OCI-LY7 (cell line): Measurements from ENCODE around the gene KIAA0586. TPM values are rescaled to one million over a fixed set of nuclear protein-coding genes. Genes with fewer than 3 reads are reported as not detected.

Experiments
- BruUV-seq: library from RNA; stranded (reverse); fragments of 400-500 nt; replicated peaks from 2 replicates; lab custom pipeline; 2021; lab: Mats Ljungman, UMichigan
- CTCF ChIA-PET: fragments of 300-600 bp; sonication (Branson Sonifier 250); formaldehyde crosslinking; loops from one replicate; lab custom pipeline; 2022; ENCODE audit warnings: antibody characterized with exemption; ENCODE audit not compliant: unreplicated experiment; lab: Charles Lee
- POLR2A ChIA-PET: fragments of 300-600 bp; sonication (Branson Sonifier 250); formaldehyde crosslinking; loops from one replicate; lab custom pipeline; 2022; ENCODE audit warnings: antibody characterized with exemption; lab: Charles Lee
- DNase-seq: peaks from one replicate; pipeline ENCODE4 v3.0.0-alpha.2; 2015; ENCODE audit warnings: low spot score
- H2AFZ ChIP-seq: fragments of 200-600 bp; sonication (generic), shearing (Covaris generic); 2 replicates; pipeline ENCODE4 v1.6.1; 2014; ENCODE audit warnings: mild to moderate bottlenecking, antibody characterized with exemption, low read length, moderate library complexity
- H3K27ac ChIP-seq: fragments of 200-600 bp; sonication (generic); 2 replicates; pipeline ENCODE4 v1.5.1; 2014; ENCODE audit warnings: mixed run types, low read depth, mild to moderate bottlenecking, moderate library complexity, low read length, inconsistent platforms; ENCODE audit not compliant: poor library complexity, severe bottlenecking
- H3K36me3 ChIP-seq: fragments of 200-600 bp; sonication (generic); 2 replicates; pipeline ENCODE4 v1.6.1; 2014; ENCODE audit warnings: mild to moderate bottlenecking, antibody characterized with exemption, low read length, moderate library complexity, mixed read lengths; ENCODE audit not compliant: insufficient read depth
- H3K4me1 ChIP-seq: fragments of 200-600 bp; sonication (generic); 2 replicates; pipeline ENCODE4 v1.5.1; 2014; ENCODE audit warnings: mild to moderate bottlenecking, low read length; ENCODE audit not compliant: insufficient read depth, poor library complexity, severe bottlenecking
- H3K4me2 ChIP-seq: fragments of 200-600 bp; sonication (generic); 2 replicates; pipeline ENCODE4 v1.6.1; 2014; ENCODE audit warnings: mild to moderate bottlenecking, low read length
- H3K4me3 ChIP-seq: fragments of 200-600 bp; sonication (generic); 2 replicates; pipeline ENCODE4 v1.5.1; 2014; ENCODE audit warnings: mild to moderate bottlenecking, low read depth, low read length; ENCODE audit not compliant: poor library complexity, severe bottlenecking
- H3K79me2 ChIP-seq: fragments of 200-600 bp; sonication (generic); 2 replicates; pipeline ENCODE4 v1.6.1; 2016; ENCODE audit warnings: low read depth, mild to moderate bottlenecking, low read length, moderate library complexity, mixed read lengths; ENCODE audit not compliant: insufficient read depth
- H3K9me2 ChIP-seq: fragments of 200-600 bp; sonication (generic); 2 replicates; pipeline ENCODE4 v1.6.1; 2016; ENCODE audit warnings: mild to moderate bottlenecking, low read length, mixed read lengths; ENCODE audit not compliant: insufficient read depth
- H3K9me3 ChIP-seq: fragments of 200-600 bp; sonication (generic); 2 replicates; pipeline ENCODE4 v1.6.1; 2014; ENCODE audit warnings: mild to moderate bottlenecking, mixed run types, low read length, mixed read lengths
- H4K20me1 ChIP-seq: fragments of 200-600 bp; sonication (generic); 2 replicates; pipeline ENCODE4 v1.6.1; 2014; ENCODE audit warnings: mild to moderate bottlenecking, antibody characterized with exemption, low read length, moderate library complexity, mixed read lengths; ENCODE audit not compliant: insufficient read depth
- CTCF ChIP-seq: fragments of 200-600 bp; sonication (generic); conservative IDR thresholded peaks from 2 replicates; pipeline ENCODE4 v1.5.1; 2014; ENCODE audit warnings: mild to moderate bottlenecking, antibody characterized with exemption, low read length, moderate library complexity, mixed read lengths
- EZH2phosphoT487 ChIP-seq: fragments of 200-600 bp; sonication (generic); IDR thresholded peaks from 2 replicates; pipeline ENCODE4 v1.6.1; 2018; ENCODE audit warnings: low read depth, borderline replicate concordance, mild to moderate bottlenecking, mixed run types, antibody characterized with exemption, low read length, moderate library complexity, mixed read lengths
- intact Hi-C: fragments of 100-400 bp; cut with micrococcal nuclease; formaldehyde crosslinking; loops from one replicate; pipeline ENCODE4 v1.10.0; 2022; ENCODE audit not compliant: unreplicated experiment
- small RNA-seq: library from RNA; depleted of rRNA; stranded (forward); fragments of <200 nt; gene quantifications from one replicate; pipeline ENCODE3, GENCODE V24; 2014
- total RNA-seq, 2 experiments: library from RNA; depleted of rRNA in 1 of 2; stranded (reverse); fragments of >200 nt in 1 of 2; shearing (Covaris generic) in 1 of 2; gene quantifications; 2 replicates each; pipeline ENCODE4 v1.2.3, GENCODE V29; 2014 to 2022

Gene KIAA0586
- total RNA-seq, 2 experiments from 2014 or later: 20.5 to 41.7 TPM

GRCh38 chr14:58598804-58599525, 171.4 kb downstream of the KIAA0586 start:
- no peaks in the 10 kb centered on the region for H3K9me2 ChIP-seq
- H2AFZ ChIP-seq: no peak overlapping the region
- TF ChIP-seq CTCF (no peak), EZH2phosphoT487 (no peak)
- POLR2A ChIA-PET: no interaction called here
- H3K4me1 ChIP-seq: no peaks in the 10 kb centered on the region
- no peaks in the 10 kb centered on the region for H3K9me3 ChIP-seq
- no peak overlapping the region for H3K4me3 ChIP-seq
- no peak overlapping the region for H3K27ac ChIP-seq
- no peaks in the 10 kb centered on the region for H3K36me3 ChIP-seq
- H3K4me2 ChIP-seq: no peak overlapping the region
- intact Hi-C loops: no loop called here
- H4K20me1 ChIP-seq: no peaks in the 10 kb centered on the region
- H3K79me2 ChIP-seq: no peaks in the 10 kb centered on the region
- CTCF ChIA-PET: no interaction called here
- no TSS peak for BruUV-seq
- no peak for DNase-seq

GRCh38 chr14:58599707-58600106, 172.2 kb downstream of the KIAA0586 start:
- BruUV-seq: no TSS peak
- intact Hi-C loops: no loop called here
- POLR2A ChIA-PET: no interaction called here
- DNase-seq: no peak
- TF ChIP-seq CTCF (no peak), EZH2phosphoT487 (no peak)
- CTCF ChIA-PET: interaction anchor here (0.6 kb wide), 1 partner anchor 123 kb away, joined by 3 read pairs; no protein-coding TSS in a partner anchor
- Histone ChIP-seq H3K79me2 (no peaks in the 10 kb centered on the region), H3K27ac (no peak overlapping the region), H2AFZ (no peak overlapping the region), H3K9me2 (no peaks in the 10 kb centered on the region), H3K4me1 (no peaks in the 10 kb centered on the region), H3K9me3 (no peaks in the 10 kb centered on the region), H3K4me3 (no peak overlapping the region), H4K20me1 (no peaks in the 10 kb centered on the region), H3K4me2 (no peak overlapping the region), H3K36me3 (no peaks in the 10 kb centered on the region)

Small RNA genes within 50 kb of the gene (small RNA-seq; reads per million reads assigned to genes)
- gene HSBP1P1: not detected
- gene RF00019: not detected

Other genes starting within 250 kb of the KIAA0586 start
- 34.3 and 42.5 TPM in 2 replicates for gene ACTR10, start 227.6 kb upstream of the KIAA0586 start, total RNA-seq (2014; rRNA removed; shearing (Covaris generic))
- 59.9 and 60.4 TPM in 2 replicates for gene ACTR10, start 227.6 kb upstream of the KIAA0586 start, total RNA-seq (2022)
- 88.9 and 89.1 TPM in 2 replicates for gene PSMA3, start 182.9 kb upstream of the KIAA0586 start, total RNA-seq (2014; rRNA removed; shearing (Covaris generic))
- gene PSMA3, start 182.9 kb upstream of the KIAA0586 start, total RNA-seq (2022): 171 and 206 TPM in 2 replicates
- gene ARID4A, start 129.2 kb upstream of the KIAA0586 start, total RNA-seq (2014; rRNA removed; shearing (Covaris generic)): 10.3 and 29.6 TPM in 2 replicates
- 38.2 and 39.3 TPM in 2 replicates for gene ARID4A, start 129.2 kb upstream of the KIAA0586 start, total RNA-seq (2022)
- not detected in 2 replicates for gene TOMM20L, start 31.8 kb upstream of the KIAA0586 start, total RNA-seq (2014; rRNA removed; shearing (Covaris generic))
- gene TOMM20L, start 31.8 kb upstream of the KIAA0586 start, total RNA-seq (2022): not detected in 2 replicates
- 33.0 and 37.2 TPM in 2 replicates for gene TIMM9, start 188 bp upstream of the KIAA0586 start, total RNA-seq (2014; rRNA removed; shearing (Covaris generic))
- 60.3 and 60.6 TPM in 2 replicates for gene TIMM9, start 188 bp upstream of the KIAA0586 start, total RNA-seq (2022)
- gene DACT1, start 210.2 kb downstream of the KIAA0586 start, total RNA-seq (2014; rRNA removed; shearing (Covaris generic)): not detected in 2 replicates
- gene DACT1, start 210.2 kb downstream of the KIAA0586 start, total RNA-seq (2022): not detected in 2 replicates